Astrocyte (in vitro differentiated cells and primary cell): Measurements from ENCODE around the gene PPP2R5C. TPM values are rescaled to one million over a fixed set of nuclear protein-coding genes. Genes with fewer than 3 reads are reported as not detected.

Source experiments
- DNase-seq: peaks from one replicate; pipeline ENCODE4 v3.0.0-alpha.2; 2010; ENCODE audit warnings: low read depth
- FAIRE-seq: peaks from 2 replicates; lab custom pipeline; 2011; peaks lifted over from hg19 to GRCh38; lab: Jason Lieb, UNC
- H2AFZ ChIP-seq: 2 replicates; pipeline ENCODE4 v1.6.0; 2012; ENCODE audit warnings: low read depth, low read length, inconsistent platforms
- H3K27ac ChIP-seq: 2 replicates; pipeline ENCODE4 v1.5.1; 2011; ENCODE audit warnings: low read depth, low read length, inconsistent platforms
- H3K27me3 ChIP-seq: 2 replicates; pipeline ENCODE4 v1.6.0; 2011; ENCODE audit warnings: low read length, inconsistent platforms; ENCODE audit not compliant: insufficient read depth
- H3K36me3 ChIP-seq: 2 replicates; pipeline ENCODE4 v1.5.1; 2011; ENCODE audit warnings: low read length, inconsistent platforms; ENCODE audit not compliant: insufficient read depth
- H3K4me1 ChIP-seq: 2 replicates; pipeline ENCODE4 v1.5.1; 2011; ENCODE audit warnings: low read length, inconsistent platforms; ENCODE audit not compliant: insufficient read depth
- H3K4me2 ChIP-seq: 2 replicates; pipeline ENCODE4 v1.6.0; 2012; ENCODE audit warnings: low read length, inconsistent platforms
- H3K4me3 ChIP-seq: 2 replicates; pipeline ENCODE4 v1.5.1; 2011; ENCODE audit warnings: low read depth, mild to moderate bottlenecking, low read length, inconsistent platforms; ENCODE audit not compliant: insufficient read depth
- H3K79me2 ChIP-seq: 2 replicates; pipeline ENCODE4 v1.6.0; 2012; ENCODE audit warnings: mild to moderate bottlenecking, low read length, inconsistent platforms; ENCODE audit not compliant: insufficient read depth
- H3K9ac ChIP-seq: 2 replicates; pipeline ENCODE4 v1.6.0; 2012; ENCODE audit warnings: mild to moderate bottlenecking, low read length, inconsistent platforms
- H3K9me3 ChIP-seq: 2 replicates; pipeline ENCODE4 v1.5.1; 2012; ENCODE audit warnings: low read depth, mild to moderate bottlenecking, low read length, inconsistent platforms; ENCODE audit not compliant: insufficient read depth
- H4K20me1 ChIP-seq: 2 replicates; pipeline ENCODE4 v1.6.0; 2012; ENCODE audit warnings: low read length, inconsistent platforms; ENCODE audit not compliant: insufficient read depth
- H3K27ac Mint-ChIP-seq: one replicate; pipeline ENCODE4 v1.8.0; 2021; ENCODE audit warnings: mild to moderate bottlenecking, mixed read lengths; ENCODE audit not compliant: unreplicated experiment
- H3K27me3 Mint-ChIP-seq: one replicate; pipeline ENCODE4 v1.8.0; 2021; ENCODE audit warnings: low read depth, mixed read lengths; ENCODE audit not compliant: unreplicated experiment
- H3K36me3 Mint-ChIP-seq: one replicate; pipeline ENCODE4 v1.8.0; 2021; ENCODE audit warnings: low read depth, mixed read lengths; ENCODE audit not compliant: unreplicated experiment
- H3K4me1 Mint-ChIP-seq: one replicate; pipeline ENCODE4 v1.8.0; 2021; ENCODE audit warnings: low read depth, mixed read lengths; ENCODE audit not compliant: unreplicated experiment
- H3K4me3 Mint-ChIP-seq: one replicate; pipeline ENCODE4 v1.8.0; 2021; ENCODE audit warnings: mild to moderate bottlenecking, moderate library complexity, mixed read lengths; ENCODE audit not compliant: unreplicated experiment
- H3K9me3 Mint-ChIP-seq: one replicate; pipeline ENCODE4 v1.8.0; 2021; ENCODE audit warnings: mild to moderate bottlenecking, mixed read lengths; ENCODE audit not compliant: unreplicated experiment
- CTCF ChIP-seq: IDR thresholded peaks from 2 replicates; pipeline ENCODE4 v1.5.1; 2011; ENCODE audit warnings: low read depth, mild to moderate bottlenecking, inconsistent platforms, low read length, moderate library complexity; ENCODE audit not compliant: insufficient read depth
- EZH2 ChIP-seq: IDR thresholded peaks from 2 replicates; pipeline ENCODE4 v1.6.1; 2012; ENCODE audit warnings: mild to moderate bottlenecking, low read length, inconsistent platforms; ENCODE audit not compliant: insufficient read depth
- total RNA-seq: library from RNA; stranded (reverse); gene quantifications from 2 replicates; pipeline ENCODE4 v1.2.1, GENCODE V29; 2021

PPP2R5C gene
- total RNA-seq, 1 donor from 2014 or later, result 102 TPM

GRCh38 chr14:101932673-101933072, 171.2 kb downstream of the PPP2R5C start:
- no peak overlapping the region for H3K4me2 ChIP-seq
- no peaks in the 10 kb centered on the region for H3K9me3 Mint-ChIP-seq
- H3K4me1 ChIP-seq, result peaks cover 5% of the 10 kb centered on the region
- no peaks in the 10 kb centered on the region for H3K79me2 ChIP-seq
- H3K27me3 ChIP-seq, result peaks cover 2% of the 10 kb centered on the region
- DNase-seq (no peak), FAIRE-seq (no peak)
- no peak overlapping the region for H2AFZ ChIP-seq
- H4K20me1 ChIP-seq, result no peaks in the 10 kb centered on the region
- H3K36me3 Mint-ChIP-seq, result peaks cover 6% of the 10 kb centered on the region
- no peak for TF ChIP-seq EZH2
- no peak for TF ChIP-seq CTCF
- no peaks in the 10 kb centered on the region for H3K36me3 ChIP-seq
- peaks cover 11% of the 10 kb centered on the region for H3K27me3 Mint-ChIP-seq
- no peak overlapping the region for H3K27ac ChIP-seq
- H3K9me3 ChIP-seq, result no peaks in the 10 kb centered on the region
- H3K4me3 ChIP-seq, result no peak overlapping the region
- no peak overlapping the region for H3K9ac ChIP-seq
- no peak overlapping the region for H3K27ac Mint-ChIP-seq
- H3K4me3 Mint-ChIP-seq, result no peak overlapping the region
- H3K4me1 Mint-ChIP-seq, result no peaks in the 10 kb centered on the region

GRCh38 chr14:101933209-101933608, 171.7 kb downstream of the PPP2R5C start:
- no peak for DNase-seq
- H2AFZ ChIP-seq, result no peak overlapping the region

More at GRCh38 chr14:101933209-101933608, 171.7 kb downstream of the PPP2R5C start:
- TF ChIP-seq CTCF, result no peak
- no peak for TF ChIP-seq EZH2
- Histone ChIP-seq H3K9me3 (no peaks in the 10 kb centered on the region), H3K27ac (no peak overlapping the region), H3K4me1 (peaks cover 3% of the 10 kb centered on the region), H3K27me3 (peaks cover 2% of the 10 kb centered on the region), H3K9ac (no peak overlapping the region), H3K36me3 (no peaks in the 10 kb centered on the region), H3K4me2 (no peak overlapping the region), H3K4me3 (no peak overlapping the region), H4K20me1 (no peaks in the 10 kb centered on the region), H3K79me2 (no peaks in the 10 kb centered on the region)
- no peak for FAIRE-seq
- H3K27me3 Mint-ChIP-seq, result peaks cover 16% of the 10 kb centered on the region
- H3K4me3 Mint-ChIP-seq, result no peak overlapping the region
- peaks cover 6% of the 10 kb centered on the region for H3K36me3 Mint-ChIP-seq
- no peak overlapping the region for H3K27ac Mint-ChIP-seq
- H3K4me1 Mint-ChIP-seq, result no peaks in the 10 kb centered on the region
- no peaks in the 10 kb centered on the region for H3K9me3 Mint-ChIP-seq
